Renal cortex interstitium (tissue), 15 donors: Measurements from ENCODE around the gene PTPRT. TPM values are rescaled to one million over a fixed set of nuclear protein-coding genes. Genes with fewer than 3 reads are reported as not detected.
A peak's percentile ranks its signal among the peaks of the same experiment; 100 is the strongest.

ENCODE experiments used
- DNase-seq, 11 donors: peaks; one replicate each; pipeline ENCODE4 v3.0.0-alpha.2; 2013; ENCODE audit warnings: low read depth in 9 of 11, low spot score in 4 of 11; ENCODE audit errors: extremely low read depth in 1 of 11
- long read RNA-seq, 16 experiments: transcript quantifications; one replicate each; lab custom pipeline, GENCODE V29; 2026
- polyA plus RNA-seq, 3 donors: library from polyadenylated mRNA; unstranded; fragments of 120-200 nt; gene quantifications; one replicate each; pipeline ENCODE4 v1.2.1, GENCODE V29; 2013; ENCODE audit not compliant: insufficient read length in 3 of 3

PTPRT gene
- 1 to 10 TPM in 1 of 3 donors, under 1 TPM in 2; 0.78 to 1.0 (median 0.86) TPM for polyA plus RNA-seq
- long read RNA-seq, donor 1 = 0 reads
- long read RNA-seq, donor 2 = 0 reads
- long read RNA-seq, donor 3 = 0 reads
- long read RNA-seq, donor 4 = 0 reads
- long read RNA-seq, donor 5 = 0 reads
- long read RNA-seq, donor 6 = 0 reads
- long read RNA-seq, donor 7 = 0 reads
- long read RNA-seq, donor 8 = 0 reads
- long read RNA-seq, donor 9 = 0 reads
- long read RNA-seq, donor 10 = 0 reads
- long read RNA-seq, donor 11 = 0 reads
- long read RNA-seq, donor 12 = 0 reads
- long read RNA-seq, donor 13 = 0 reads
- long read RNA-seq, donor 14 = 0 reads
- long read RNA-seq, donor 15 = 0 reads
- long read RNA-seq, donor 16 = 0 reads

DNA sequence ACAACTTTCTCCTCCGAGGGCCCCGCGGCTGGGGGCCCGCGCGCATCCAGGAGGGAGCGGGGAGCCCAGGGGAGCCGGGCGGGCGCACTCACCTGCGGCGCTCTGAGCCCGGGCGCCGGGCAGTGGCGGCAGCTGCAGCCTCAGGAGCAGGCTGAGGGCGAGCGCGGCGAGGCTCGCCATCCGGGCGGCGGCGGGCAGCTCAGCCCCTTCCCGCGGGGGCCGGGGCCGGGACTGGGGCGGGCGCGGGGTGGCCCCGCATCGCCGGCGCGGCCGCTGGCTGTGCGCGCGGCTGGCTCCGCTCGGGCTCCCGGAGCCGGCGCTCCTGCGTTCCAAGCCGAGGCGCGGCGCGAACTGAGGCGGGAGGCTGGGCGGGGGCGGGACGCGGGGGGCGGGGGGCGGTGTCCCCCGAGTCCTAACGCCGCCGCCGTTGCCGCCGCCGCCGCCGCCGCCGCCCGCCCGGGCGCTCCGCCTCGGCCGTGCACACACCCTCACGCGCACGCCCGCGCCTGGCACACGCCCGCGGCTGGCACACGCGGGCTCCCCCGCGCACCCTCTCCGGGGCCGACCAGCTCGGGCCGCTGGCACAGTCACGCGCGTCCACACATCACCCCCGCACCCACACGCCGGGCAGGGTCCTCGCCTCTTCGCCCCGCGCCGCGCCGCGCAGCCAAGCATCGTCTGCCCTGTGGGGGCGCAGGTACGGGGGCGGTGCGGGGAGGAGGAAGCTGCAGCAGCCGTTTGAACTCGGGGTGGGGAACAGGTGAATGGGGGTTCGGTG, at the start of gene PTPRT:
Gene PTPRT, minus strand, starts transcription at position 353 of the 778 bp plus-strand sequence. Its CDS starts 173 bp downstream, at position 180.
- no peak for DNase-seq

DNA sequence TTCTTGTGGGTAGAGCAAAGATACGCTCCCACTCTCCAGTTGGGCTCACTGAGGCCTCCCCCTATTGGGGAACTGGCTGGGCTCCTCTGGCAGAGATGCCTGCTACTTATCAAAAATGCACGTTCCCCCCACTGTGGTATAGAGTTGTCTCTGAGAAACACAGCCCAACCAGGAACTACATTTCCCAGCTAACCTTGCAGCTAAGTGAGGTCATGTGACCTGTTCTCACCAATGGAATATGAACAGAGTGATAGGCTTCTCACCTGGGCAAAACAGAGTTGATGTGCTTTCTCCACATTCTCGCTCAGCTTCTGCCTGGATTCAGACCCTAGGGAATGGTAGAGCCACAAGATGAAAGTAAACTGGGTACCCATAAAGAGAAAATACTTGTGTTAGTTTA, 49.1 kb upstream of the PTPRT start:
- no peak for DNase-seq

GRCh38 chr20:43238266-43238665, 48.6 kb upstream of the PTPRT start:
- no peak for DNase-seq

- DNase-seq = no peak
These were observed 48.0 kb upstream of the PTPRT start for GRCh38 chr20:43237651-43238168.

- no peak for DNase-seq
These were observed 46.3 kb upstream of the PTPRT start for GRCh38 chr20:43235998-43236397.

GRCh38 chr20:43231829-43232228, 42.1 kb upstream of the PTPRT start:
- DNase-seq = no peak

- no peak for DNase-seq
These were observed 40.0 kb upstream of the PTPRT start for GRCh38 chr20:43229696-43230095.

DNA sequence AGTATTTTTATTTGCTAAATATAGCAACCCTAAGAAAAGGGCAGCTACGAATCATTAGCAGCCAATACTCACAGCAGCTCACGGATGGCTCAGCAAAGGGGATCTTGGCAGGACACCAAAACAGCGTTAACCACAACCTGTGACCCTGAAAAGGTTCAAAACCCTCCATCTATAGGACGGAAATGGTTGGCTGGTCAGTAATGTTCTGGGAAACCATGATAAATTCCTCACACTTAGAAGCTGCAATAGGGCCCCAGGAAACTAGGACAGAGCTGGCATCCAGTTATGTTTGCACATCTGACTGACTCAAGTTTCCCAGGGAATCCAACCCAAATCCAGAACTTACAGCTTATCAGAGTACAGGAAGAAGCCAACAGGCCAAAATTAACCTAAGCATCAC, 30.9 kb upstream of the PTPRT start:
- peak in 1 of 11 donors; percentile 4 for DNase-seq

GRCh38 chr20:43210901-43211300, 21.2 kb upstream of the PTPRT start:
- DNase-seq = no peak

- no peak for DNase-seq
These were observed 20.1 kb upstream of the PTPRT start for GRCh38 chr20:43209831-43210230.

GRCh38 chr20:43205699-43206098, 16.0 kb upstream of the PTPRT start:
- DNase-seq = no peak

- no peak for DNase-seq
These were observed 12.4 kb upstream of the PTPRT start for GRCh38 chr20:43202100-43202499.

DNA sequence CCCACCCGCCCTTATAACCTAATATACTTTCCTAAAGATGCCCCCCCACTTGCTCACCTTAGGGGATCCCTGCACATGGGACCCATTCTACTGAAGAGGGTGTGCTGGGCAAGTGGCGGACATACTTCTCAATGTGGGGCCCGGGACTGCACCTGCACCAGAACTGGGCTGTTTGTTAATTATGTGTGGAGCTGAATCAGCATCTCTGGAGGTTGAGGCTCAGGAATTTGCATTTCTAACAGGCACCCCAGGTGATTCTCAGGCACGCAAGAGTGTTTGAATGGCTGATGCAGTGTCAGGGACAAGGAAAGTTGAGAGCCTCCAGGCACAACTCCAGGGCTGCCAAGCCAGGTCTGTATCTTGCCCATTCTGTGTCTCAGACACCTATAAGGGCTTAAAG, 8.9 kb upstream of the PTPRT start:
- DNase-seq = no peak

DNA sequence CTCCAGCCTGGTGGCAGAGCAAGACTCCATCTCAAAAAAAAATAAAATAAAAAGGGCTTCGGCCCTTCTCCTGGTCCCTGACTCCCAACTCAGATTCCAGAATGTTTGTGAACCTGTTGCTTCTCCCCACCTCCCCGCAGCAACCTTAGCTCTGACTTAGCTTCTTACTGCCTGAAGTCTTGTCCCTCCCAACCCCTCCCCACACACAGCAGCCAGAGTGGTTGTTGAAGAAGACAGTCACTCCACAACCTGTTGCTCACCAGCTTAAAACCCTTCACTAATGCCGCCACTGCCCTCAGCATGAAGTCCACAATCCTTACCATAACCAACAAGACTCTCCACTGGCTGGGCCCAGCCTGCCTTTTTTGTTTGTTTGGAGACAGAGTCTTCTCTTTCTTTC, 6.5 kb upstream of the PTPRT start:
- DNase-seq = no peak

GRCh38 chr20:43194137-43194536, 4.4 kb upstream of the PTPRT start:
- no peak for DNase-seq

DNA sequence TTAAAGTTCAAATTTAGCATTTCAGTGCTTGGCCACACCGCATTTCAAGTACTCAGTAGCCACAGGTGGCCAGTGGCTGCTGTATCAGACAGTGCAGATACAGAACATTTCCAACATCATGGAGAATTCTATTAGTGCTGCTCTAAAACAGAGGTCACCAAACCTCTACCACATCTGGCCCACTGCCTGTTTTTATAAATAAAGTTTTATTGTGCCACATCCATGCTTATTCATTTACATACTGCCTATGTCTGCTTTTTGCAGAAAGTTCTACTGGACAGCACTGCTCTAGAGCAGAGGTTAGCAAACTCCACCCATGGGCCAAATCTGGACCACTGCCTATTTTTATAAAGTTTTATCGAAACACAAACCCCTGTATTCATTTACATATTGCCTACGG, 3.7 kb upstream of the PTPRT start:
- DNase-seq = no peak

GRCh38 chr20:43191946-43192863, 2.5 kb upstream of the PTPRT start:
- no peak for DNase-seq

DNA sequence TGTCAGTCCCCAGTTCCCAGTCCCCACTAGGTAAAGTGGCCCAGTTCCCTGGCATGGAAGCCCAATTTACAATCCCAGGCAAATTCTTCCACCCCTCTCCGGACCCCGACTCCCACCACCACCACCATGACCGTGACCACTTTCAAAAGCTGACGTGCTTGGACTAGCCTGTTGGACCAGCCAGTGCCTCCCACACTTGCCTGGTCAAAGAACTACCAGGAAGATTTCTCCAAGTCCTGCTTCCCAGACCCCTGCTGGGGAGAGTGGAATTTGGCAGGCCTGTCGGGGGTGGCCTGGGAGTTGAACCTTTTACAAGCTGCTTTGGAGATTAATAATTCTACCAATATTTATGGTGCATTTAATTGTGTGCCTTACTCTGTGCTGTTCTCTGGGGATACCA, 1.4 kb upstream of the PTPRT start:
- no peak for DNase-seq

- no peak for DNase-seq
These were observed 737 bp upstream of the PTPRT start for GRCh38 chr20:43190332-43190953.
